ENCODE results near the gene KIAA1755. TPM values are rescaled to one million over a fixed set of nuclear protein-coding genes. Genes with fewer than 3 reads are reported as not detected.

The KIAA1755 gene, protein sequence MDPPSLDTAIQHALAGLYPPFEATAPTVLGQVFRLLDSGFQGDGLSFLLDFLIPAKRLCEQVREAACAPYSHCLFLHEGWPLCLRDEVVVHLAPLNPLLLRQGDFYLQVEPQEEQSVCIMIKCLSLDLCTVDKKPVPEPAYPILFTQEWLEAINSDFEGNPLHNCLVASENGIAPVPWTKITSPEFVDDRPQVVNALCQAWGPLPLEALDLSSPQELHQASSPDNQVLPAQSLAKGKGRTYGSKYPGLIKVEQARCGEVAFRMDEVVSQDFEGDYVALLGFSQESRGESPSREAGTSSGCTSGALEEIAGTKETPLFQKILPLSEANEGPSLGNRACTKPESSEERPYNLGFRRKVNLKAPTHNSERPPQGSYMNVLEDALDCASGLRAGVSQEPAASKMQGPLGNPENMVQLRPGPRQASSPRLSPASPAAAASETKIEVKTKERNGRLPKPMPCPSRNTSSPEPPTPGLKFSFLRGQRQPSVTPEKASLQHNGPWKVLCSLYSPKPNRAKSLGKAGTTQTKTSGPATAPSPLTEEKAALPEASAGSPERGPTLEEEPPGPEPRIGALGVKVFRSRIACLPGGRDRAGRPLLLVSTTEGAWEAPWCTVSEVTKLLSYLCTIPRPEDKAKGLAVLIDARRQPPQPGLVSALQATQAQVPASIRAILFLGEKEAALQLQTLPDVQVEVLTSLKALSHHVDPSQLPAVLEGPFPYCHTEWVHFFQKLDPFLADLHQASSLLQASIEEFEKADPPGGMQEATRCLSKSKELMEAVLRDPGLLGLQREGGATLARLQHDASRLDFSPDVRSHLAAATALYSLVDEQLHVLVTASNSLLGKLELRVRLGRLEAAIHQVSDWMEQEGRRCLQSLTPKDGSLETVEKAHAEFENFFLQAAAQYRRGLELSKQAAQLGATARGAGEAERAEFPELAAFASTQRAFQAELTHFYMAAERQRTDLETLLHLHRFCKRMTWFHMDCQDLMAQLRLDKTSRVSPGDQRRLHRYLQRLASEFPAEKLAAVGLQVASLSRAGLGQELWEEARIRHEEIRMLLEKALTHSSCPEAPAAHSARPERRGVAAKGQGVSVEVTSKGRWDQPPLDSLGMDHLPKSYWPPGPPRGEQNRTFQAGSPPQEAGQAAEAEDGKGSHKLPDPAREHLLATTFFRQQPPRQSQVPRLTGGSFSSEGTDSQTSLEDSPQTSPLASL
- 2.2 and 2.5 TPM in 2 replicates for total RNA-seq (2012; rRNA removed)
- polyA plus RNA-seq (2012; rRNA removed) = 4.7 and 5.1 TPM in 2 replicates
- 1.7 and 2.4 TPM in 2 replicates for polyA plus RNA-seq (2012; cell fraction: cytosol; rRNA removed)
- 18.1 and 26.1 TPM in 2 replicates for polyA plus RNA-seq (2012; cell fraction: nucleus; rRNA removed; ENCODE audit: low replicate concordance)
- percentile 56 among the genes with signal in this experiment for Bru-seq, nascent RNA
- percentile 61 among the genes with signal in this experiment for BruChase-seq, experiment 1, labeled RNA remaining after a 6-hour chase
- percentile 70 among the genes with signal in this experiment for BruChase-seq, experiment 2, labeled RNA remaining after a 2-hour chase
- long read RNA-seq, partial matches to known transcripts = 3 of 9 reads
- long read RNA-seq, other reads (novel, unspliced or antisense) = 6 of 9 reads

DNA sequence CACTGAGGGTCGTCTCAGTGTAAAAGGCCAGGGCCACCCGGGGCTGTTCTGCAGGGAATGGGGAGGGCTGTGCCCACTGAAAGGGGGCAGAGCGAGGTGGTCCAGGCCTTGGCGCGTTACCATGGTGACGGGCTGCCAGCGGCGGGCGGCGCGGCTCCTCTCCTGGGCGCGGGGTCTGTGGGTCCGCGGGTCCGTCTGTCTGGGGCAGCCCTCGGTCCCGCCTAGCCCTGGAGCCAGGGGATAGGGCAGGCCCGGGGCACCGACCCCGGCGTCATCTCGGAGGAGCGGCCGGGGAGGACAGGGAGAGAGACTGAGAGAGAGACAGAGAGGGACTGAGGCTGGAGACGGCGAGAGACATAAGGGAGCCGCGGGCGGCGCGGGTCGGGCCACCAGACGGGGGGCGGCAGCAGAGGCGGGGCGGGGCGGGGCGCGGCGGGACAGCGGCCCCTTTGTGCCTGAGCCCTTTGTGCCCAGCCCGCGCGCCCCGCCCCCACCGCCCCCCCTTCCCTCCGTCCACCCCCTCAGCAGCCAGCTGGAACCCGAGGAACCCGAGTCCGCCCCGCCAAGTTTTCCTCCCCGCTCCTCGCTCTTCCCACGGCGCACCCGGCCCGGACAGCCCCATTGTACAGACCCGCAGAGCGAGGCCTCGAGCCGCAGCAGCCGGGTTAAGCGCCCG lies at the start of gene KIAA1755:
TSS of gene KIAA1755 (minus strand) at position 358 of the 676 bp plus-strand sequence. CDS start at position 123, 235 bp downstream.
- Histone ChIP-seq H2BK20ac (ENCODE audit: low read depth, low read length) (peak within 1 kb of the TSS; percentile 57), H2BK5ac (ENCODE audit: low read depth, low read length, poor library complexity, severe bottlenecking) (peak within 1 kb of the TSS; percentile 50), H2BK120ac (ENCODE audit: low read depth, low read length) (peak within 1 kb of the TSS; percentile 84), H3K4me2 (ENCODE audit: low read depth, low read length) (peak within 1 kb of the TSS; percentile 80), H3K14ac (replicated peaks; ENCODE audit: low read depth, low read length) (peak within 1 kb of the TSS; percentile 79), H3K9me3 (ENCODE audit: control insufficient read depth, insufficient read depth, low read length) (no peaks in the 10 kb centered on the region), H3K27me3 (ENCODE audit: control insufficient read depth, insufficient read depth, low read length) (no peaks in the 10 kb centered on the region), H4K91ac (ENCODE audit: insufficient read depth, low read depth, low read length) (peak within 1 kb of the TSS; percentile 87), H4K8ac (ENCODE audit: low read depth in 2 of 2, low read length in 2 of 2) (peak within 1 kb of the TSS; percentile 29 to 69), H3K56ac (ENCODE audit: extremely low read depth, insufficient read depth, low read length) (peak within 1 kb of the TSS; percentile 52; the same call in 1 of the 2 replicates), H3K23ac (ENCODE audit: low read depth, low read length) (peak within 1 kb of the TSS; percentile 70), H3K9me1 (ENCODE audit: insufficient read depth, low read length) (peaks cover 15% of the 10 kb centered on the region), H4K20me1 (ENCODE audit: insufficient read depth, low read length) (no peaks in the 10 kb centered on the region), H2AK9ac (replicated peaks; ENCODE audit: low read depth, low read length, poor library complexity) (peak within 1 kb of the TSS; percentile 77), H2BK15ac (ENCODE audit: low read depth, low read length) (peak within 1 kb of the TSS; percentile 80; the same call in 1 of the 3 replicates), H3K4ac (ENCODE audit: low read depth, low read length) (peak within 1 kb of the TSS; percentile 91), H4K5ac (ENCODE audit: low read depth, low read length) (peak within 1 kb of the TSS; percentile 81), H2AK5ac (ENCODE audit: low read depth, low read length) (peak within 1 kb of the TSS; percentile 67), H2AFZ (replicated peaks; ENCODE audit: low read length, poor library complexity) (peak within 1 kb of the TSS; percentile 87), H3K4me1 (ENCODE audit: control insufficient read depth, insufficient read depth, low read length) (peaks cover 20% of the 10 kb centered on the region), H3K4me3 (ENCODE audit: insufficient read depth, low read depth, low read length) (peak within 1 kb of the TSS; percentile 43), H3K9ac (ENCODE audit: low read depth, low read length) (peak within 1 kb of the TSS; percentile 72), H3K18ac (ENCODE audit: low read depth, low read length) (peak within 1 kb of the TSS; percentile 54), H3K27ac (ENCODE audit: insufficient read depth, low read length) (peak within 1 kb of the TSS; percentile 59), H3K36me3 (ENCODE audit: control insufficient read depth, insufficient read depth, low read length) (0 out of 2 replicates have a peak, but pooled peaks cover 2% of the 10 kb centered on the region), H3K79me1 (ENCODE audit: low read depth in 1 of 2, low read length in 2 of 2) (peaks cover 0 to 17% of the 10 kb centered on the region in 2 experiments; a peak in 3 of 4 replicates)
- peak; percentile 69 for TF ChIP-seq RCOR1 (IDR thresholded peaks at IDR 0.05; ENCODE audit: insufficient replicate concordance, low read length)
- TF ChIP-seq MXI1 (IDR thresholded peaks at IDR 0.05; ENCODE audit: borderline replicate concordance, low read depth, low read length) = no peak
- BruUV-seq (replicated peaks) = no TSS peak
- intact Hi-C loops (cut with micrococcal nuclease) (no loop called here), dilution Hi-C loops (cut with HindIII; ENCODE audit: low sequenced_read_pairs, unreplicated experiment) (no loop called here), in situ Hi-C loops (cut with MboI; ENCODE audit: low sequenced_read_pairs) (no loop called here)
- 13% methylated on average over 24 of the region's 65 CpGs; no CpG with 5 or more reads in 1 of the 2 experiments for WGBS, 2 experiments (ENCODE audit: extremely low coverage in 2 of 2, insufficient read length in 1 of 2)
- ChIA-PET CTCF (interaction anchor here (0.6 kb wide), 1 partner anchor 61 kb away, joined by 3 read pairs; no protein-coding TSS in a partner anchor), POLR2A (ENCODE audit: unreplicated experiment) (no interaction called here)
- peak; percentile 52 for ATAC-seq (ENCODE audit: low read depth)
- no peak for DNase-seq

Measured in IMR-90 (cell line).